A549 treated with RU486 at 1 μM for 4 hours (cell line): ENCODE results near the gene MINPP1. TPM values are rescaled to one million over a fixed set of nuclear protein-coding genes. Genes with fewer than 3 reads are reported as not detected.

ENCODE experiments used
- total RNA-seq: library from RNA; stranded (reverse); fragments of 200-300 nt; extraction: Qiagen RNA extraction; gene quantifications from 5 replicates; pipeline ENCODE4 v1.2.3, GENCODE V29; 2022; ENCODE audit warnings: low read depth

Gene MINPP1
- total RNA-seq = 12.2 to 29.4 TPM (median 27.0 TPM) in 5 replicates

GRCh38 chr10:87504640-87505365 lies at the start of gene MINPP1:
Gene MINPP1 (plus strand): TSS chr10:87504893. CDS start chr10:87504916, 23 bp downstream.

Other genes starting within 250 kb of the MINPP1 start
- 1.0 to 1.8 TPM (median 1.4 TPM) in 5 replicates for gene NUTM2D, start 147.1 kb upstream of the MINPP1 start, total RNA-seq
- 18.7 to 25.1 TPM (median 22.7 TPM) in 5 replicates for gene PAPSS2, start 155.0 kb downstream of the MINPP1 start, total RNA-seq